SW 1271 (cell line): Measurements from ENCODE around the gene BCL2L2.

Experiments used
- DNase-seq, 2 experiments: peaks; one replicate each; lab custom pipeline; 2025; lab: John Stamatoyannopoulos, UW

BCL2L2 gene

GRCh38 chr14:23355871-23356435 is 49.3 kb downstream of the BCL2L2 start:
- DNase-seq, result no peak

- DNase-seq, result no peak
Observed at GRCh38 chr14:23356662-23357061, 50.0 kb downstream of the BCL2L2 start.

DNA sequence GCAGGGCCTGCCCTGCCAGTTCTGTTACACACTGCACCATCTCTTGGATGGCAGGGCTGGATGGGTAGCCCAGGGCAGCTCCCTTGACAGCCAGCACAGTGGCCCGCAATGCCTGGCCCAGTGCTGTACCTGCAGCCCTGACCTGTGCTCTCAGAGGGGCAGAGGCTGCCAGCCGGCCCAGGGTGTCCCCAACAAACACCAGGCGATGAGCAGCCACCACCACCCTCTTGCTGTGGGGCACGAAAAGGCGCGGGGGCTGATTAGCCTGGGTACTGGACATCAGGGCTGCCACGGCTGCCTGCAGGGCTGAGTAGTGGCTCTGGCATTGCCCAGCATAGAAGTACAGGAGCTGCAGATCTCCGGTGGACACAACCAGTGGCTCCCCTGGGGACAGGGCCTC is 50.6 kb downstream of the BCL2L2 start:
- no peak for DNase-seq

GRCh38 chr14:23358042-23358441 is 51.4 kb downstream of the BCL2L2 start:
- DNase-seq, result no peak

GRCh38 chr14:23358553-23359166 is 52.0 kb downstream of the BCL2L2 start:
- no peak for DNase-seq

- DNase-seq, result no peak
Observed at GRCh38 chr14:23359167-23359626, 52.6 kb downstream of the BCL2L2 start.

DNA sequence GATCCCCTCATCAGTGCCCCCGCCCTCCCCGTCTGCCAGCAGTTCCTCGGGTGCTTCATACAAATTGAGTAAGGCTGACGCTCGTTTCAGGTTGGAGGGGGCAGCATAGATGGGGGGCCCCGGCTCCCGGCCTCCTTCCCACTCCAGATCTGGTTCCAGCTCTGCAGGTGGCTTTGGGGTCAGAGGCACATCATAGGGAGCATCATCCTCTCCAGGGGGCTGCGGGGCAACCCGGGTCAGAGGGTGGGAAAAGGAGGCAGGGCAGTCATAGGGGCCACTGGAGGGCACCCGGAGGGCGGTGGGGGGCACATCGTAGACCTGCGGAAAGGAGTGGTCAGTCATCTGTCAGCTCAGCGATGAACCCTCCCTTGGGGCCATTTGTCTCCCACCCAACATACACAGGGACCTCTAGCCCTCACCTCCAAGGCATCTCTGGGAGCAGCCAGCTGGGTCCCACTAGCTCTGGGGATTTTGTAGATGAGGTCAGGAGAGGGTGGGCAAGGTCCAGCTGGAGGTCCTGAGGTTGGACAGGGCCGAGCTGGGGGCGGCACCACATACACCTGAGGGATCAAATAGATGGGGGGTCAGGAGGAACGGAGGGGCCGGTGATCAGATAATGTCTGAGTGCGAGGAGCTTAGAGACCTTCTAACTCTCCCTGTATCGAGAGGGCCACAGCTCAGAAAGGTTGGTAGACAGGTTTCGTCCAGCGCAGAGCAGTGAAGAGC is 53.3 kb downstream of the BCL2L2 start:
- no peak for DNase-seq

- DNase-seq, result no peak
Observed at GRCh38 chr14:23360496-23360895, 53.9 kb downstream of the BCL2L2 start.

GRCh38 chr14:23361320-23361719 is 54.7 kb downstream of the BCL2L2 start:
- DNase-seq, result no peak
